Loucy (cell line): Measurements from ENCODE around the gene FGGY.

Source experiments
- CTCF ChIP-seq: fragments of 200-600 bp; sonication (generic); conservative IDR thresholded peaks from 2 replicates; pipeline ENCODE4 v1.5.1; 2014; ENCODE audit warnings: mild to moderate bottlenecking, antibody characterized with exemption, low read length
- EZH2phosphoT487 ChIP-seq: fragments of 200-600 bp; IDR thresholded peaks from 2 replicates; pipeline ENCODE4 v1.6.1; 2018; ENCODE audit warnings: antibody characterized with exemption, mild to moderate bottlenecking, moderate library complexity, borderline replicate concordance

GRCh38 chr1:59690171-59690930 lies 393.5 kb downstream of the FGGY start:
- TF ChIP-seq CTCF (no peak), EZH2phosphoT487 (no peak)
